Thymus (tissue), 11 donors: ENCODE data around the gene CD160. TPM values are rescaled to one million over a fixed set of nuclear protein-coding genes. Genes with fewer than 3 reads are reported as not detected.

ENCODE experiments used
- DNase-seq, 9 donors: peaks; one replicate each; pipeline ENCODE4 v3.0.0-alpha.2; 2013; ENCODE audit warnings: low spot score in 9 of 9, low read depth in 6 of 9, missing footprints in 1 of 9
- H3K27ac ChIP-seq, 2 donors: one replicate each; pipeline ENCODE4 v1.5.1; 2013; ENCODE audit warnings: control low read depth in 1 of 2, low read depth in 1 of 2, low read length in 1 of 2, mild to moderate bottlenecking in 1 of 2, moderate library complexity in 1 of 2
- H3K27me3 ChIP-seq, 2 donors: one replicate each; pipeline ENCODE4 v1.5.1; 2013; ENCODE audit warnings: low read length in 1 of 2; ENCODE audit not compliant: control insufficient read depth in 2 of 2, insufficient read depth in 1 of 2
- H3K36me3 ChIP-seq, 2 donors: one replicate each; pipeline ENCODE4 v1.5.1; 2013; ENCODE audit warnings: low read length in 1 of 2, mild to moderate bottlenecking in 1 of 2, moderate library complexity in 1 of 2; ENCODE audit not compliant: control insufficient read depth in 2 of 2, insufficient read depth in 2 of 2
- H3K4me1 ChIP-seq, 2 donors: one replicate each; pipeline ENCODE4 v1.5.1; 2013; ENCODE audit warnings: low read length in 2 of 2; ENCODE audit not compliant: control insufficient read depth in 2 of 2, insufficient read depth in 2 of 2
- H3K4me3 ChIP-seq, 2 donors: one replicate each; pipeline ENCODE4 v1.5.1; 2013; ENCODE audit warnings: low read length in 2 of 2, control low read depth in 1 of 2, mild to moderate bottlenecking in 1 of 2
- H3K9me3 ChIP-seq, 2 donors: one replicate each; pipeline ENCODE4 v1.5.1; 2013; ENCODE audit warnings: low read length in 1 of 2, mild to moderate bottlenecking in 1 of 2; ENCODE audit not compliant: control insufficient read depth in 2 of 2, insufficient read depth in 1 of 2
- WGBS: extraction: QIAGEN DNeasy Blood & Tissue Kit; methylation state at CpG from one replicate; pipeline ENCODE4 v1.1.7; 2013; 5-methylcytosine and 5-hydroxymethylcytosine counted together
- polyA plus RNA-seq: library from polyadenylated mRNA; stranded (reverse); fragments of 200-250 nt; gene quantifications from one replicate; pipeline ENCODE4 v1.2.3, GENCODE V29; 2013
- total RNA-seq: library from RNA; stranded (reverse); fragments of 120-200 nt; gene quantifications from one replicate; pipeline ENCODE4 v1.2.4, GENCODE V29; 2013
- donor health status: healthy.

The CD160 gene
- total and polyA plus RNA-seq, 2 donors: 0.25 to 0.76 TPM

- H3K4me3 ChIP-seq: no peak overlapping the region
- no peak overlapping the region for H3K27ac ChIP-seq
- H3K4me1 ChIP-seq: no peaks in the 10 kb centered on the region
- H3K27me3 ChIP-seq: no peaks in the 10 kb centered on the region
- DNase-seq: no peak
- H3K36me3 ChIP-seq: no peaks in the 10 kb centered on the region
- 93% methylated on average over 2 of the region's 2 CpGs for WGBS
- H3K9me3 ChIP-seq: no peaks in the 10 kb centered on the region
These were observed 13.1 kb upstream of the CD160 start for GRCh38 chr1:145706086-145706664.

GRCh38 chr1:145707183-145707867, 12.0 kb upstream of the CD160 start, which contains the start of gene PDZK1:
Gene PDZK1 (minus strand): TSS chr1:145707368. CDS start chr1:145688021, 19,347 bp downstream.
- H3K4me1 ChIP-seq: no peaks in the 10 kb centered on the region
- no peak within 1 kb of the TSS for H3K27ac ChIP-seq
- H3K27me3 ChIP-seq: no peaks in the 10 kb centered on the region
- no peak within 1 kb of the TSS for H3K4me3 ChIP-seq
- no peak for DNase-seq
- 97% methylated on average over 9 of the region's 9 CpGs for WGBS
- H3K36me3 ChIP-seq: no peaks in the 10 kb centered on the region
- no peaks in the 10 kb centered on the region for H3K9me3 ChIP-seq

GRCh38 chr1:145708063-145708462, 11.2 kb upstream of the CD160 start:
- no peaks in the 10 kb centered on the region for H3K27me3 ChIP-seq
- H3K9me3 ChIP-seq: no peaks in the 10 kb centered on the region
- WGBS: 84% methylated on average over 7 of the region's 7 CpGs
- H3K4me3 ChIP-seq: no peak overlapping the region
- no peaks in the 10 kb centered on the region for H3K36me3 ChIP-seq
- no peaks in the 10 kb centered on the region for H3K4me1 ChIP-seq
- DNase-seq: no peak
- no peak overlapping the region for H3K27ac ChIP-seq

GRCh38 chr1:145710291-145711027, 8.8 kb upstream of the CD160 start:
- DNase-seq: no peak
- Histone ChIP-seq H3K4me3 (no peak overlapping the region), H3K4me1 (no peaks in the 10 kb centered on the region), H3K9me3 (peaks cover 0 to 1% of the 10 kb centered on the region in 2 donors), H3K36me3 (no peaks in the 10 kb centered on the region), H3K27me3 (no peaks in the 10 kb centered on the region), H3K27ac (no peak overlapping the region)
- 93% methylated on average over 4 of the region's 4 CpGs for WGBS

- no peak overlapping the region for H3K4me3 ChIP-seq
- no peaks in the 10 kb centered on the region for H3K27me3 ChIP-seq
- no peaks in the 10 kb centered on the region for H3K36me3 ChIP-seq
- H3K27ac ChIP-seq: no peak overlapping the region
- H3K9me3 ChIP-seq: peaks cover 0 to 1% of the 10 kb centered on the region in 2 donors
- DNase-seq: no peak
- H3K4me1 ChIP-seq: no peaks in the 10 kb centered on the region
- WGBS: 93% methylated on average over 3 of the region's 3 CpGs
These were observed 8.1 kb upstream of the CD160 start for GRCh38 chr1:145711213-145711651.

GRCh38 chr1:145714524-145715111, 4.7 kb upstream of the CD160 start:
- DNase-seq: no peak
- Histone ChIP-seq H3K4me3 (no peak overlapping the region), H3K4me1 (no peaks in the 10 kb centered on the region), H3K27me3 (peaks cover 0 to 2% of the 10 kb centered on the region in 2 donors), H3K36me3 (no peaks in the 10 kb centered on the region), H3K27ac (no peak overlapping the region), H3K9me3 (peaks cover 0 to 1% of the 10 kb centered on the region in 2 donors)
- 93% methylated on average over 6 of the region's 6 CpGs for WGBS

- DNase-seq: no peak
- Histone ChIP-seq H3K27ac (no peak overlapping the region), H3K27me3 (peaks cover 0 to 20% of the 10 kb centered on the region in 2 donors), H3K4me3 (no peak overlapping the region), H3K36me3 (no peaks in the 10 kb centered on the region), H3K9me3 (peaks cover 0 to 1% of the 10 kb centered on the region in 2 donors), H3K4me1 (peaks cover 0 to 9% of the 10 kb centered on the region in 2 donors)
- WGBS: 84% methylated on average over 10 of the region's 10 CpGs
These were observed 2.5 kb upstream of the CD160 start for GRCh38 chr1:145716641-145717345.

- peaks cover 0 to 9% of the 10 kb centered on the region in 2 donors for H3K4me1 ChIP-seq
- H3K4me3 ChIP-seq: no peak overlapping the region
- H3K27ac ChIP-seq: no peak overlapping the region
- peaks cover 0 to 26% of the 10 kb centered on the region in 2 donors for H3K27me3 ChIP-seq
- peaks cover 0 to 1% of the 10 kb centered on the region in 2 donors for H3K9me3 ChIP-seq
- H3K36me3 ChIP-seq: no peaks in the 10 kb centered on the region
- no peak for DNase-seq
- WGBS: 89% methylated on average over 1 of the region's 1 CpG
These were observed 1.5 kb upstream of the CD160 start for GRCh38 chr1:145717833-145718232.
